AG10803 (cell line): ENCODE results near the gene RNASE1.

Experiments used
- DNase-seq: peaks from one replicate; pipeline ENCODE4 v3.0.0; 2010; ENCODE audit warnings: low read depth
- H3K4me3 ChIP-seq: 2 replicates; pipeline ENCODE4 v1.5.1; 2011; ENCODE audit warnings: mild to moderate bottlenecking, low read length, control low read depth
- CTCF ChIP-seq: conservative IDR thresholded peaks from 2 replicates; pipeline ENCODE4 v1.5.1; 2011; ENCODE audit warnings: mild to moderate bottlenecking, low read length, control low read depth, inconsistent platforms

RNASE1 gene

GRCh38 chr14:20787025-20787424 lies 15.6 kb downstream of the RNASE1 start:
- no peak overlapping the region for H3K4me3 ChIP-seq
- no peak for TF ChIP-seq CTCF

GRCh38 chr14:20782280-20782890 lies 20.3 kb downstream of the RNASE1 start:
- TF ChIP-seq CTCF, result no peak
- no peak overlapping the region for H3K4me3 ChIP-seq
- no peak for DNase-seq

More at GRCh38 chr14:20787025-20787424, 15.6 kb downstream of the RNASE1 start:
- no peak for DNase-seq

- no peak for TF ChIP-seq CTCF
- DNase-seq, result no peak
- no peak overlapping the region for H3K4me3 ChIP-seq
These were observed 20.8 kb downstream of the RNASE1 start for GRCh38 chr14:20781803-20782202.

GRCh38 chr14:20775901-20776300 lies 26.7 kb downstream of the RNASE1 start:
- no peak for TF ChIP-seq CTCF
- no peak for DNase-seq
- no peak overlapping the region for H3K4me3 ChIP-seq

GRCh38 chr14:20775043-20775442 lies 27.6 kb downstream of the RNASE1 start:
- DNase-seq, result no peak
- TF ChIP-seq CTCF, result no peak
- H3K4me3 ChIP-seq, result no peak overlapping the region

GRCh38 chr14:20774258-20774824 lies 28.3 kb downstream of the RNASE1 start:
- no peak overlapping the region for H3K4me3 ChIP-seq
- DNase-seq, result no peak
- TF ChIP-seq CTCF, result no peak

GRCh38 chr14:20772650-20773049 lies 30.0 kb downstream of the RNASE1 start:
- H3K4me3 ChIP-seq, result no peak overlapping the region
- no peak for TF ChIP-seq CTCF
- no peak for DNase-seq
